Mesothelial cell of epicardium (in vitro differentiated cells): ENCODE measurements around the gene ACIN1. TPM values are rescaled to one million over a fixed set of nuclear protein-coding genes. Genes with fewer than 3 reads are reported as not detected.
"Not testable (repeated sequence)": the region's sequence is repeated elsewhere in the genome, so short reads cannot be mapped to it uniquely, and the experiment has no call there.

Source experiments
- DNase-seq, 2 experiments: peaks; one replicate each; pipeline ENCODE4 v3.0.0; 2021; ENCODE audit warnings: low spot score in 2 of 2; ENCODE audit not compliant: unreplicated experiment in 2 of 2
- H3K27ac Mint-ChIP-seq: 2 replicates; pipeline ENCODE4 v1.8.0; 2021; ENCODE audit warnings: mixed read lengths
- H3K27me3 Mint-ChIP-seq: 2 replicates; pipeline ENCODE4 v1.8.0; 2021; ENCODE audit warnings: low read depth, mixed read lengths
- H3K36me3 Mint-ChIP-seq: 2 replicates; pipeline ENCODE4 v1.8.0; 2021; ENCODE audit warnings: mixed read lengths
- H3K4me1 Mint-ChIP-seq: 2 replicates; pipeline ENCODE4 v1.8.0; 2021; ENCODE audit warnings: mixed read lengths
- H3K4me3 Mint-ChIP-seq: 2 replicates; pipeline ENCODE4 v1.8.0; 2021; ENCODE audit warnings: mild to moderate bottlenecking, moderate library complexity, mixed read lengths
- H3K9me3 Mint-ChIP-seq: 2 replicates; pipeline ENCODE4 v1.8.0; 2021; ENCODE audit warnings: mixed read lengths
- total RNA-seq: library from RNA; stranded (reverse); gene quantifications from 3 replicates; pipeline ENCODE4 v1.2.1, GENCODE V29; 2021
- TF ChIP-seq, protein P1 (sequence below): fragments of 200-600 bp; sonication (generic); IDR thresholded peaks from one replicate; pipeline ENCODE4 v1.5.0; 2021; ENCODE audit warnings: antibody characterized with exemption; ENCODE audit not compliant: unreplicated experiment

ACIN1 gene
- total RNA-seq, 1 donor from 2014 or later, result 401 TPM

DNA sequence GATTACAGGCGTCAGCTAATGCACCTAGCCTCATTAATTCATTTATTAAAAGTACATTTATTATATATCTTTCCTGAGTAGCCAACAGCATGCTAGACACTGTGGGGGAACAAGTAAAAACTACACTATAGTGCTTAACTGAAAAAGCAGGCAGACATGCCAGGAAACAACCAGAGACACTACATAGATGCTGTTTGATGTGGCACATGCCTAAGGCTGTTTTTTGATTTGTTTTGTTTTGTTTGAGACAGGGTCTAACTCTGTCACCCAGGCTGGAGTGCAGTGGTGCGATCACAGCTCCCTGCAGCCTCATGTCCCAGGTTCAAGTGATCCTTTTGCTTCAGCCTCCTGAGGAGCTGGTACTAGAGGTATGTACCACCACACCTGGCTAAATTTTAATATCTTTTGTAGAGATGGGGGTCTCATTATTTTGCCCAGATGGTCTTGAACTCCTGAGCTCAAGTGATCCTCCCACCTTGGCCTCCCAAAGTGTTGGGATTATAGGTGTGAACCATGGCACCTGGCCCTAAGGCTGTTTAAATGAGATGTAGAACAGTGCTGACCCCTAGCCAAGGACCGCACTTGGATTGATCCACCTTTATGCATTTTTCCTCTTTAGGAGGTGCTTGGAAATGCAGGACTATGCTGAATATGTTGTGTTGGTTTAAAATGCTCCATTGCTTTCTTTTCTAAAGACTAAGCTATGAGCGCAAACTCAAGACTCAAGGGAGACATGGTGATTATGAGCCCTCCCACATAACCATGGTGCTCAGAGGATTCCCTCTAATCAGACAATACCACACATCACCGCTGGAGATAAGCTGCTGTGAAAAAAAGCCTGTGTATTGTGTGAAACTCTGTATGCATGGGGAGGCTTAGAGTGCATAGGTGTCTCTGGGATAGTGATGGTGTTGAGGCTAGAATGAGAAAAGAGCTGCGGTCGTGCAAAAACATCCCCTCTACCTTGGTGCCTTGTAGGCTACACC lies 74.5 kb downstream of the ACIN1 start:
- Mint-ChIP-seq H3K4me3 (no peak overlapping the region), H3K9me3 (no peaks in the 10 kb centered on the region), H3K27ac (no peak overlapping the region), H3K4me1 (peaks cover 12% of the 10 kb centered on the region), H3K36me3 (peaks cover 9% of the 10 kb centered on the region), H3K27me3 (no peaks in the 10 kb centered on the region)
- no peak for DNase-seq
- TF ChIP-seq, protein P1, sequence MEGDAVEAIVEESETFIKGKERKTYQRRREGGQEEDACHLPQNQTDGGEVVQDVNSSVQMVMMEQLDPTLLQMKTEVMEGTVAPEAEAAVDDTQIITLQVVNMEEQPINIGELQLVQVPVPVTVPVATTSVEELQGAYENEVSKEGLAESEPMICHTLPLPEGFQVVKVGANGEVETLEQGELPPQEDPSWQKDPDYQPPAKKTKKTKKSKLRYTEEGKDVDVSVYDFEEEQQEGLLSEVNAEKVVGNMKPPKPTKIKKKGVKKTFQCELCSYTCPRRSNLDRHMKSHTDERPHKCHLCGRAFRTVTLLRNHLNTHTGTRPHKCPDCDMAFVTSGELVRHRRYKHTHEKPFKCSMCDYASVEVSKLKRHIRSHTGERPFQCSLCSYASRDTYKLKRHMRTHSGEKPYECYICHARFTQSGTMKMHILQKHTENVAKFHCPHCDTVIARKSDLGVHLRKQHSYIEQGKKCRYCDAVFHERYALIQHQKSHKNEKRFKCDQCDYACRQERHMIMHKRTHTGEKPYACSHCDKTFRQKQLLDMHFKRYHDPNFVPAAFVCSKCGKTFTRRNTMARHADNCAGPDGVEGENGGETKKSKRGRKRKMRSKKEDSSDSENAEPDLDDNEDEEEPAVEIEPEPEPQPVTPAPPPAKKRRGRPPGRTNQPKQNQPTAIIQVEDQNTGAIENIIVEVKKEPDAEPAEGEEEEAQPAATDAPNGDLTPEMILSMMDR, result no peak

DNA sequence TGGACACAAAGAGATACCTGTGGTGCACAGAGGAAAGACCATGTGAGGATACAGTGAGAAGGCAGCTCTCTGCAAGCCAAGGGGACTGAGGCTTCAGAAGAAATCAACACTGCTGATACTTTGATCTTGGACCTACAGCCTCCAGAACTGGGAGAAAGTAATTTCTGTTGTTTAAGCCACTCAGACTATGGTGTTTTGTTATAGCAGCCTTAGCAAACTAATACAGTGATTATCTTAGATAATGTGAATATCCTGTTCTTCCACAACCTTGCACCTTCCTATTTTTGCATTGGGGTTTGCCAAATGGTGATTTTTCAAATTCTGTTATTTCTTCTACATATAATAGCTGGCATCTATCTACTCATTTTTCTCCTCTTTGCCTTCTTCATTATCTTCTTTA lies 76.8 kb downstream of the ACIN1 start:
- Mint-ChIP-seq H3K4me1 (peaks cover 2% of the 10 kb centered on the region), H3K36me3 (no peaks in the 10 kb centered on the region), H3K27me3 (no peaks in the 10 kb centered on the region), H3K27ac (no peak overlapping the region), H3K4me3 (no peak overlapping the region), H3K9me3 (no peaks in the 10 kb centered on the region)
- TF ChIP-seq, protein P1, result no peak
- no peak for DNase-seq

DNA sequence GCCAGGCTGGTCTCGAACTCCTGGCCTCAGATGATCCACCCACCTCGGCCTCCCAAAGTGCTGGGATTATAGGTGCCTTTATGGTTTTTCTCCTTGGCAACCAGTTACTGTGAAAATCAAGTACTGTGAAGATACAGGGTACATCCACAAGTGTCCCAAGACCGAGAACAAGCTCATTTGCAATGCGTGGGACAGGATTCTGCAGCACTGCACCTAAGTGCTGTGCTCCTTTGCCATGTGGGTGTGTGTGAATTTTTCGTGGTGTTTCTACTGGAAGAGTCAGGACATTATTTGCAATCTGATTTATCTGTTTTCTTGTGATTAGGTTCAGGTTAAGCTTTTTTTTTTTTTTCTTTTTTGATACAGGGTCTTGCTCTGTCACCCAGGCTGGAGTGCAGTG lies 77.8 kb downstream of the ACIN1 start:
- no peaks in the 10 kb centered on the region for H3K36me3 Mint-ChIP-seq
- TF ChIP-seq, protein P1, result no peak
- no peaks in the 10 kb centered on the region for H3K9me3 Mint-ChIP-seq
- no peak for DNase-seq
- H3K27me3 Mint-ChIP-seq, result no peaks in the 10 kb centered on the region
- no peaks in the 10 kb centered on the region for H3K4me1 Mint-ChIP-seq
- no peak overlapping the region for H3K4me3 Mint-ChIP-seq
- H3K27ac Mint-ChIP-seq, result no peak overlapping the region

DNA sequence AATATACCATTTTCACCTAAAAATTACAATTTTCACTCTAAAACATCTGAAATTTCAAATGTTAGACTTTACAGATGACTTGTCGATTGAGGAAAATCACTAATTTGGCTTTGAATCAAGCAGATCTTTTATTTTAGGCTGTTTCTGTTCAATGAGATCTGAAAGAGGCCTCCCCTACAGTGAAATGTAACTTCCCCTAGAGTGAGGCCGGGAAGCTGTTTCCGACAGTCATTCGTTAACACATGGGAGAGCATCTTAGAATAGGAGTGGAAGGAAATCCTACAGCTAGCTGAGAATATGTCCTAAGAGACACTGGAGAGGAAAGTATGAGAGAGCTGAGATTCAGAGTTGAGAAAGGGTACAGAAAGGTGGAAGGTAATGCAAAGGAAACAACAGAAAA lies 79.3 kb downstream of the ACIN1 start:
- no peaks in the 10 kb centered on the region for H3K36me3 Mint-ChIP-seq
- peaks cover 2% of the 10 kb centered on the region for H3K4me1 Mint-ChIP-seq
- no peaks in the 10 kb centered on the region for H3K9me3 Mint-ChIP-seq
- no peak overlapping the region for H3K27ac Mint-ChIP-seq
- H3K4me3 Mint-ChIP-seq, result no peak overlapping the region
- no peak for DNase-seq
- TF ChIP-seq, protein P1, result no peak
- no peaks in the 10 kb centered on the region for H3K27me3 Mint-ChIP-seq

DNA sequence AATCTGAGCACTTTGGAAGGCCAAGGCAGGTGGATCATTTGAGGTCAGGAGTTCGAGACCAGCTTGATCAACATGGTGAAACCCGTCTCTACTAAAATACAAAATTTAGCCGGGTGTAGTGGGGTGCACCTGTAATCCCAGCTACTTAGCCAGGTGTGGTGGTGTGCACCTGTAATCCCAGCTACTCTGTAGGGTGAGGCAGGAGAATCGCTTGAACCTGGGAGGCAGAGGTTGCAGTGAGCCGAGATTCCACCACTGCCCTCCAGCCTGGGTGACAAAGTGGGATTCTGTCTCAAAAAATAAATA lies 81.2 kb downstream of the ACIN1 start:
- not testable (repeated sequence) for H3K4me3 Mint-ChIP-seq, H3K36me3 Mint-ChIP-seq, H3K27ac Mint-ChIP-seq, DNase-seq, H3K27me3 Mint-ChIP-seq, H3K9me3 Mint-ChIP-seq
- H3K4me1 Mint-ChIP-seq, result peaks cover 16% of the 10 kb centered on the region

DNA sequence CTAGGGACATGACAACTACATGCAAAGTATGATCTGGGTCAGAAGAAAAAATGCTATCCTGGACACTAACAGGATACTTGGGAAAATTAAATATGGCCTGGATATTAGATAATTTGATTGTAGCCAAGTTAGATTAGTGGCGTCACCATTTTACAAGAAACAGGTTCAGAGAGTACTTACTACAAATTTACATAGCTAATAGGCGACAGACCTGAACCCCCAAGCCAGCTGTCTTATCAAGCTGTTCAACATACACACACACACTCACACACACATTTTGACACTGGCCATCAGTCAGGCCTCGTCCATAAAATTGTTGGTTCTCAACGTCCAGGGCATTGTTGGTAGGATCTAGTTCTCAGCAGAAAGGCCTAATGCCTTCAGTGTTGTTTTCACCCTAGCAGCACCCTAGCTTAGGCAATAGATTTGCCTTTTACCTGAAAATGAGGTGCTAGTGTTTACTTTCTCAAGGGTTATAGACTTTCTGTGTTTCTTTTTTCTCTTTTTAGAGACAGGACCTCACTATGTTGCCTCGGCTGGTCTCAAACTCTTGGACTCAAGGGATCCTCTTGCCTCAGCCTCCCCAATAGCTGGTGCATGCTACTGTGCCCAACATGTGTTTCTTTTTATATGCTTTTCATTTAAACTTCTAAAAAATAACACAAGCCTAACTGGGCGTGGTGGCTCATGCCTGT lies 81.7 kb downstream of the ACIN1 start:
- H3K9me3 Mint-ChIP-seq, result no peaks in the 10 kb centered on the region
- no peak for DNase-seq
- H3K4me1 Mint-ChIP-seq, result peaks cover 20% of the 10 kb centered on the region
- no peak overlapping the region for H3K4me3 Mint-ChIP-seq
- TF ChIP-seq, protein P1, result no peak
- H3K27me3 Mint-ChIP-seq, result no peaks in the 10 kb centered on the region
- no peak overlapping the region for H3K27ac Mint-ChIP-seq
- no peaks in the 10 kb centered on the region for H3K36me3 Mint-ChIP-seq
